Keratinocyte (primary cell): ENCODE measurements around the gene TMPRSS3.

Experiments
- EZH2 ChIP-seq: IDR thresholded peaks from one replicate; pipeline ENCODE4 v1.6.1; 2012; ENCODE audit warnings: inconsistent platforms, mild to moderate bottlenecking, low read length, moderate library complexity
- TF ChIP-seq, protein P1 (sequence below), 3 experiments: IDR thresholded peaks in 1 of 3; conservative IDR thresholded peaks in 1 of 3; optimal IDR thresholded peaks in 1 of 3; 2 replicates in 2 of 3; 3 replicates in 1 of 3; pipeline versions ENCODE3 to v1.5.1; 2011; ENCODE audit warnings: low read length in 3 of 3, mild to moderate bottlenecking in 3 of 3, moderate library complexity in 2 of 3, control low read depth in 1 of 3, inconsistent platforms in 1 of 3; ENCODE audit not compliant: insufficient read depth in 2 of 3; ENCODE audit errors: extremely low read depth in 1 of 3

GRCh38 chr21:42439284-42440186 lies 43.7 kb upstream of the TMPRSS3 start:
- TF ChIP-seq, protein P1, sequence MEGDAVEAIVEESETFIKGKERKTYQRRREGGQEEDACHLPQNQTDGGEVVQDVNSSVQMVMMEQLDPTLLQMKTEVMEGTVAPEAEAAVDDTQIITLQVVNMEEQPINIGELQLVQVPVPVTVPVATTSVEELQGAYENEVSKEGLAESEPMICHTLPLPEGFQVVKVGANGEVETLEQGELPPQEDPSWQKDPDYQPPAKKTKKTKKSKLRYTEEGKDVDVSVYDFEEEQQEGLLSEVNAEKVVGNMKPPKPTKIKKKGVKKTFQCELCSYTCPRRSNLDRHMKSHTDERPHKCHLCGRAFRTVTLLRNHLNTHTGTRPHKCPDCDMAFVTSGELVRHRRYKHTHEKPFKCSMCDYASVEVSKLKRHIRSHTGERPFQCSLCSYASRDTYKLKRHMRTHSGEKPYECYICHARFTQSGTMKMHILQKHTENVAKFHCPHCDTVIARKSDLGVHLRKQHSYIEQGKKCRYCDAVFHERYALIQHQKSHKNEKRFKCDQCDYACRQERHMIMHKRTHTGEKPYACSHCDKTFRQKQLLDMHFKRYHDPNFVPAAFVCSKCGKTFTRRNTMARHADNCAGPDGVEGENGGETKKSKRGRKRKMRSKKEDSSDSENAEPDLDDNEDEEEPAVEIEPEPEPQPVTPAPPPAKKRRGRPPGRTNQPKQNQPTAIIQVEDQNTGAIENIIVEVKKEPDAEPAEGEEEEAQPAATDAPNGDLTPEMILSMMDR (optimal IDR thresholded peaks at IDR 0.05 in 1 of 3, IDR thresholded peaks at IDR 0.05 in 1 of 3, conservative IDR thresholded peaks at IDR 0.05 in 1 of 3; ENCODE audit: extremely low read depth in 1 of 3, insufficient read depth in 2 of 3, low read length in 3 of 3) = no peak
- TF ChIP-seq EZH2 = no peak
